A549 (cell line): Measurements from ENCODE around the gene RNU1-4.
"Not testable (repeated sequence)": the region's sequence is repeated elsewhere in the genome, so short reads cannot be mapped to it uniquely, and the experiment has no call there.

Experiments used
- CEBPB ChIP-seq, 2 experiments: fragments of >200 bp in 1 of 2; sonication (Bioruptor Twin) in 1 of 2; formaldehyde crosslinking in 1 of 2; IDR thresholded peaks; 2 replicates each; pipeline ENCODE4 v1.6.1; 2012 to 2016
- CHD2 ChIP-seq: fragments of 150-350 bp; IDR thresholded peaks from 2 replicates; pipeline ENCODE4 v1.6.1; 2014; ENCODE audit warnings: low read length; ENCODE audit not compliant: partially characterized antibody
- CTCF ChIP-seq: fragments of >200 bp; sonication (Bioruptor Twin); formaldehyde crosslinking; IDR thresholded peaks from 3 replicates; pipeline ENCODE4 v1.5.1; 2016
- EP300 ChIP-seq, 2 experiments: fragments of >200 bp; sonication (Bioruptor Twin); formaldehyde crosslinking; IDR thresholded peaks; 2 replicates in 1 of 2; 3 replicates in 1 of 2; pipeline ENCODE4 v1.6.1; 2016 to 2017
- ESRRA ChIP-seq: fragments of 150-350 bp; IDR thresholded peaks from 2 replicates; pipeline ENCODE4 v1.6.1; 2014; ENCODE audit warnings: mild to moderate bottlenecking, low read length, borderline replicate concordance
- MAX ChIP-seq: IDR thresholded peaks from 2 replicates; pipeline ENCODE4 v1.6.1; 2012
- MYC ChIP-seq: IDR thresholded peaks from 2 replicates; pipeline ENCODE4 v1.6.1; 2012; ENCODE audit warnings: mild to moderate bottlenecking, inconsistent platforms, low read length, improper control_type of control experiment, borderline replicate concordance
- NR3C1 ChIP-seq: fragments of >200 bp; sonication (Bioruptor Twin); formaldehyde crosslinking; IDR thresholded peaks from 3 replicates; pipeline ENCODE4 v1.6.1; 2017
- POLR2A ChIP-seq: IDR thresholded peaks from 2 replicates; pipeline ENCODE4 v1.6.1; 2012; ENCODE audit warnings: mild to moderate bottlenecking, low read length
- POLR2AphosphoS2 ChIP-seq: conservative IDR thresholded peaks from 2 replicates; pipeline ENCODE4 v1.6.1; 2012; ENCODE audit warnings: low read length, improper control_type of control experiment, inconsistent platforms
- RAD21 ChIP-seq, 2 experiments: fragments of >200 bp in 1 of 2; sonication (Bioruptor Twin) in 1 of 2; formaldehyde crosslinking in 1 of 2; IDR thresholded peaks in 1 of 2; conservative IDR thresholded peaks in 1 of 2; 2 replicates in 1 of 2; 3 replicates in 1 of 2; pipeline ENCODE4 v1.6.1; 2012 to 2018; ENCODE audit warnings: inconsistent platforms in 1 of 2
- REST ChIP-seq: fragments of 200-600 bp; sonication (generic); IDR thresholded peaks from 2 replicates; pipeline ENCODE4 v1.6.1; 2016; ENCODE audit warnings: antibody characterized with exemption, mild to moderate bottlenecking, moderate library complexity
- RFX5 ChIP-seq: fragments of 450-650 bp; IDR thresholded peaks from 2 replicates; pipeline ENCODE4 v1.7.1; 2014; ENCODE audit warnings: antibody characterized with exemption, mild to moderate bottlenecking, moderate library complexity
- RNF2 ChIP-seq: fragments of 200-600 bp; sonication (generic); IDR thresholded peaks from 2 replicates; pipeline ENCODE4 v1.6.1; 2016; ENCODE audit warnings: low read depth, mild to moderate bottlenecking, antibody characterized with exemption, moderate library complexity, borderline replicate concordance

GRCh38 chr1:16712582-16712981 lies 27.7 kb upstream of the RNU1-4 start:
- not testable (repeated sequence) for TF ChIP-seq POLR2AphosphoS2; CTCF; CEBPB (IDR thresholded peaks at IDR 0.05); POLR2A; MAX; RNF2; ESRRA; REST; NR3C1; RAD21 (conservative IDR thresholded peaks at IDR 0.05 in 1 of 2, IDR thresholded peaks at IDR 0.05 in 1 of 2); CHD2; MYC; RFX5; EP300 (IDR thresholded peaks at IDR 0.05)
